Stimulated activated naive CD8-positive, alpha-beta T cell treated with anti-CD3 and anti-CD28 coated beads, Interleukin-15, amount 100 ng/mL, for 72 hours (primary cell): ENCODE measurements around the gene CD93.

ENCODE experiments used
- ATAC-seq: fragments of 150-1000 bp; cut with Tn5 transposase; 2 replicates; pipeline ENCODE4 v1.10.0; 2021; ENCODE audit warnings: mild to moderate bottlenecking, moderate library complexity
- DNase-seq, 2 donors: peaks; one replicate each; pipeline ENCODE4 v3.0.0; 2021 to 2022
- H3K27ac Mint-ChIP-seq, 2 donors: one replicate each; pipeline ENCODE4 v1.8.0; 2022; ENCODE audit warnings: mild to moderate bottlenecking in 2 of 2, mixed read lengths in 2 of 2, moderate library complexity in 2 of 2
- H3K27me3 Mint-ChIP-seq: one replicate; pipeline ENCODE4 v1.8.0; 2022; ENCODE audit warnings: mixed read lengths
- H3K4me1 Mint-ChIP-seq: one replicate; pipeline ENCODE4 v1.8.0; 2022; ENCODE audit warnings: mild to moderate bottlenecking, mixed read lengths
- H3K4me3 Mint-ChIP-seq, 2 donors: one replicate each; pipeline ENCODE4 v1.8.0; 2022; ENCODE audit warnings: mild to moderate bottlenecking in 2 of 2, mixed read lengths in 2 of 2, moderate library complexity in 1 of 2
- H3K9me3 Mint-ChIP-seq, 2 donors: one replicate each; pipeline ENCODE4 v1.8.0; 2022; ENCODE audit warnings: mixed read lengths in 2 of 2

Gene CD93

DNA sequence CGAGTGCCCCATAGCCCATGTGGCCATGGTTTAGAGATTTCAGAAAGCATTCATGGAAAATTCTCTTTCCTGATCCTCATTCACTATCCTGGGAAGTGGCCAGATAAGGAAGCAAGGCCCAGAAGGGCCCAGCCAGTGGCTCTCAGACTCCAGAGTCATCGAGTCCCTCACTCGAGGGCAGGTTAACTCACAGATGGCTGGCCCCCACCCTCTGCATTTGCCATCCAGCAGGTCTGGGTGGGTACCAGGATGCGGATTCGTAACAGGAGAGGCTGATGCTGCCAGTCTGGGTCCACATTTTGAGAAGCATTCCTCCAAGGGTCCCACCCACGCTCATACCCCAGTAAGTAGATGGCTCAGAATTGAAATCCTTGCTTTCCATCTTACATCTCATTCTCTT lies 54.8 kb downstream of the CD93 start:
- H3K4me1 Mint-ChIP-seq, result no peaks in the 10 kb centered on the region
- no peak overlapping the region for H3K4me3 Mint-ChIP-seq
- H3K27ac Mint-ChIP-seq, result no peak overlapping the region
- H3K27me3 Mint-ChIP-seq, result peaks cover 26% of the 10 kb centered on the region
- H3K9me3 Mint-ChIP-seq, result peaks cover 0 to 6% of the 10 kb centered on the region in 2 donors
- DNase-seq (no peak), ATAC-seq (no peak)
